DMS153 (cell line): ENCODE results near the gene CD200R1L.

Experiments used
- DNase-seq: peaks from one replicate; lab custom pipeline; 2025; lab: John Stamatoyannopoulos, UW

Gene CD200R1L

GRCh38 chr3:112786881-112787579 is 59.6 kb downstream of the CD200R1L start:
- DNase-seq, result no peak

GRCh38 chr3:112786002-112786590 is 60.6 kb downstream of the CD200R1L start:
- no peak for DNase-seq

GRCh38 chr3:112785321-112786001 is 61.2 kb downstream of the CD200R1L start:
- DNase-seq, result no peak

- no peak for DNase-seq
Measured at GRCh38 chr3:112782491-112782890, 64.2 kb downstream of the CD200R1L start.

- no peak for DNase-seq
Measured at GRCh38 chr3:112781599-112781998, 65.1 kb downstream of the CD200R1L start.

DNA sequence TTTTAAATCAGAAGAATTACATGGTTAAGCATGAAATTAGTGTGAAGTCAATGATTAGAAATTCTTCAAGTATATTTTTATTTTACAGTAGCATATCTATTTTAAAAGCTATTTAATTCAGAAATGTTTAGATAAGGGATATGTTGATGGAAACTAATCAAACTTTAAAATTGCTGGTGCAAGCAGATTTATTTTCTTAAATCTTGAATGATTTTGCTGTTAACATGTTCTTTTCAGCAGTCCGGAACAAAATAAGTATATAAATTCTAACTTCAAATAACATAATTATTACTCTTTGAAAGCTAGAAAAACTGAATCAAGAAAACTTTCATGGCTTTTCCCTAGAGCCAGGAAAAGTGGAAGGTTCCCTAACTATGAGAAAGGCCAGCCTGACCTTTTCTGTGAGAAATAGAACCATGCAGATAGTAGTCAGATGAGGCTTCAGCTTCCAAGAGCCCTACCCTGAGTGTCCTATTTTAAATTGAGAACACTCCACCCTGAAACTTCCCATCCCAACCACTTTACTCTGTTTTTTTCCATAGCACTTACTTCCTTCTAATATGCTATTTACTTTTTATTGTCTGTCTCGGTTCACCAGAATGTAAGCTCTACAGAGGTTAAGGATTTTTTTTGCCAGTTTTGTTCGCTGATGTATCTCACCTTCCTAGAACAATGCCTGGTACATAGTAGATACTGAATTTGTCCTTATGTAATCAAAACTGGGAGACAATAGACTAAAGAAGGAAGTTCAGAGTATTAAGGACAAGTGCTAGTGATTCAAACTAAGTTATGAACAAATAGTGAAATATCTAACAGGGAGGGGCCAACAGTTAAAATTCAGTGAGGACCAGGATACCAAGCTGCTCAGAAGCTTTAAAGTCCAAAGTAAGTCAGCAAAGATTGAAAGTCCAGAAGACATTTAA is 66.8 kb downstream of the CD200R1L start:
- peak; percentile 8 for DNase-seq

DNA sequence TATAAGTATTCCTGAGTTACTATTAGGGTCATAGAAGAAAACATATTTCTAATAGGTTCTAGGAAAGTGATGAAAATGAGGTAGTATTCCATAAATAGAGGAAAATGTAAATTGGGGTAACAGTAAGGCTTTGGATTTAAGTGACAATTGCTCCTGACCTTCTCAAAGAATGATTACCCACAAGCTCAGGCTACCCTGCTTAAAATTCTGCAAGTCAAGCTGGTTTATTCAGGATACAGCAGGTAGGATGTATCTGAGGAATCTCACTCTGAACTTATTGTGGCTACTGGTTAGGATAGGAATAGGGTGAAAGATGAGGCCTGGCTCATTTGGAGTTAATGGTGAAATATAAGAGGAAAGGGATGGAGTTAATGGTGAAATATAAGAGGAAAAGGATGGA is 67.7 kb downstream of the CD200R1L start:
- no peak for DNase-seq

GRCh38 chr3:112778353-112778948 is 68.2 kb downstream of the CD200R1L start:
- no peak for DNase-seq

GRCh38 chr3:112777811-112778210 is 68.9 kb downstream of the CD200R1L start:
- no peak for DNase-seq

- no peak for DNase-seq
Measured at GRCh38 chr3:112776836-112777235, 69.8 kb downstream of the CD200R1L start.

- DNase-seq, result no peak
Measured at GRCh38 chr3:112776000-112776399, 70.7 kb downstream of the CD200R1L start.

GRCh38 chr3:112775011-112775742 is 71.5 kb downstream of the CD200R1L start:
- no peak for DNase-seq

DNA sequence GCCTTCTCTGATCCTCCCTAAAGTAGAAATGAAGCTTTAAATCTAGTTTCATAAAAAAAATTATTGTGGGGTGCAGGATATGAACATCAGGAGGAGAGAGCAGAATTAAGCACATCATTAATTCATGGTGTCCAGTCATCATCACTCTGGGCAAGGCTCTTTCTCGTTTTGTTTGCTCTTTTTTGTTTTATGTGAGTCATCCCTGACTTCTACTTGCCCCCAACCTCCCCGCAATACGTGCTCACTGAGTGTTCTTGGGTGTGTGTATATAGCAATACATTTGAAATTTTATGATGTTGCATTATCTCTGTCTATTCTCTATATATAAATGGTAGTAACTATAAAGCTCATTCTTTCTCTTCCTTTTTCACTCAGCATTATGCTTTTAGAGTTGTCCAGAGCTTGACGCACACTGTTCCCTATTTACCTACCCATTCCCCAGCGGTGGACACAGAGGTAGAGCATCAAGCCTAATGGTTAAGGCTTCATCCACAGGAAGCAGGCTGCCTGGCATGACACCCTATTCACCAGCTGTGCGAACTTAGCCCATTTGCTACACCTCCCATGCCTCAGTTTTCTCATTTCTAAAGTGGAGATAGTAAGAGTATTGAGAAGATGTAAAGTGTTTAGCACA is 72.3 kb downstream of the CD200R1L start:
- DNase-seq, result peak; percentile 11

DNA sequence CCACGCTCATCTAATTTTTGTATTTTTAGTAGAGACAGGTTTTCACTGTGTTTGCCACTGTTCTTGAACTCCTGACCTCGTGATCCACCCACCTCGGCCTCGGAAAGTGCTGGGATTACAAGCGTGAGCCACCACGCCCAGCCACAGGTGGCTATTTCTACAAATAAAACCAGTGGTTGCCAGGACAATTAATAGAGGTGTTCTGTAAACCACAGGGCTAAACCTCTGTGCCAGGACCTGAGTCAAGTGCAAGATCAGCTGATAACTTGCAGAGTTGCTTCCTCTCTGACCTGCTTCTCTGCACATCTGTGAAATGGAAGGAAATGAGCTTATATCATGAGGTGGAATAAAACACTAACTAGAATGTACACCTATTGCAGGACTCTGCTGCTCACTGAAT is 72.8 kb downstream of the CD200R1L start:
- no peak for DNase-seq

DNA sequence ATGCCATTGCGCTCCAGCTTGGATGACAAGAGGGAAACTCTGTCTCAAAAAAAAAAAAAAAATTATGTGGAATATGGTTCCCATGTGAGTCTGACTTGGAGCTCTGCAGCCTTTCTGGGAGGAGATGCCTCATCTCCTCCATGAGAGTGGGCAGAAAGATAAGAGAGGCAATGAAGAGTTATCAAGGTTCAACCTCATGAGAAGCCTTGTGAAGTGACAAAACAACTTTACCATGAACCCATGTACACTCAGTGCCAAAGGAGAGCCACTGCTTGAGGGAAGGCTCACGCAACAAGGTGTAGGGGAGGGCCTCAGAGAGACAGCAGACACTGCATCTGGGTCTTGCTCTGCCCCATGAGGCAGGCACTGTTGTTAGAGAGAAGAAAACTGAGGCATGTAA is 75.7 kb downstream of the CD200R1L start:
- no peak for DNase-seq

GRCh38 chr3:112770032-112770626 is 76.5 kb downstream of the CD200R1L start:
- DNase-seq, result no peak

GRCh38 chr3:112769286-112769978 is 77.2 kb downstream of the CD200R1L start:
- DNase-seq, result no peak

GRCh38 chr3:112767777-112768176 is 78.9 kb downstream of the CD200R1L start:
- no peak for DNase-seq

- DNase-seq, result no peak
Measured at GRCh38 chr3:112767177-112767576, 79.5 kb downstream of the CD200R1L start.
